Glutamatergic neuron (in vitro differentiated cells): ENCODE measurements around the gene KLF2. TPM values are rescaled to one million over a fixed set of nuclear protein-coding genes. Genes with fewer than 3 reads are reported as not detected.
A peak's percentile ranks its signal among the peaks of the same experiment; 100 is the strongest.

Source experiments
- DNase-seq: peaks from one replicate; pipeline ENCODE4 v3.0.0; 2022
- H3K27ac Mint-ChIP-seq: one replicate; pipeline ENCODE4 v1.8.0; 2020; ENCODE audit warnings: mild to moderate bottlenecking, mixed read lengths, inconsistent platforms; ENCODE audit not compliant: unreplicated experiment
- H3K27me3 Mint-ChIP-seq: one replicate; pipeline ENCODE4 v1.8.0; 2020; ENCODE audit warnings: mild to moderate bottlenecking, moderate library complexity, mixed read lengths, inconsistent platforms; ENCODE audit not compliant: unreplicated experiment
- H3K36me3 Mint-ChIP-seq: one replicate; pipeline ENCODE4 v1.8.0; 2020; ENCODE audit warnings: mild to moderate bottlenecking, mixed read lengths, inconsistent platforms; ENCODE audit not compliant: unreplicated experiment
- H3K4me1 Mint-ChIP-seq: one replicate; pipeline ENCODE4 v1.8.0; 2020; ENCODE audit warnings: mild to moderate bottlenecking, low read depth, mixed read lengths, inconsistent platforms; ENCODE audit not compliant: unreplicated experiment
- H3K4me3 Mint-ChIP-seq: one replicate; pipeline ENCODE4 v1.8.0; 2020; ENCODE audit warnings: mild to moderate bottlenecking, mixed read lengths, inconsistent platforms; ENCODE audit not compliant: unreplicated experiment
- H3K9me3 Mint-ChIP-seq: one replicate; pipeline ENCODE4 v1.8.0; 2020; ENCODE audit warnings: mild to moderate bottlenecking, moderate library complexity, mixed read lengths, inconsistent platforms; ENCODE audit not compliant: unreplicated experiment
- CTCF ChIP-seq: fragments of 200-600 bp; sonication (generic); IDR thresholded peaks from one replicate; pipeline ENCODE4 v1.5.0; 2021; ENCODE audit not compliant: partially characterized antibody, unreplicated experiment
- total RNA-seq: library from RNA; stranded (reverse); fragmentation: NEBNext Ultra II Directional; extraction: Animal tissue kit (Norgen Biotek cat#: 25700); gene quantifications from one replicate; pipeline ENCODE4 v1.2.1, GENCODE V29; 2021; ENCODE audit not compliant: unreplicated experiment

KLF2 gene
- total RNA-seq, 1 donor from 2014 or later = not detected

- H3K36me3 Mint-ChIP-seq = peaks cover 6% of the 10 kb centered on the region
- peaks cover 19% of the 10 kb centered on the region for H3K4me1 Mint-ChIP-seq
- no peak for DNase-seq
- no peak overlapping the region for H3K27ac Mint-ChIP-seq
- no peak overlapping the region for H3K4me3 Mint-ChIP-seq
- H3K9me3 Mint-ChIP-seq = peaks cover 3% of the 10 kb centered on the region
- TF ChIP-seq CTCF = no peak
- peaks cover 12% of the 10 kb centered on the region for H3K27me3 Mint-ChIP-seq
Observed at GRCh38 chr19:16373079-16373478, 48.5 kb downstream of the KLF2 start.

- Mint-ChIP-seq H3K4me1 (peaks cover 19% of the 10 kb centered on the region), H3K27me3 (peaks cover 12% of the 10 kb centered on the region), H3K9me3 (peaks cover 3% of the 10 kb centered on the region), H3K27ac (no peak overlapping the region), H3K4me3 (no peak overlapping the region), H3K36me3 (peaks cover 6% of the 10 kb centered on the region)
- no peak for DNase-seq
- TF ChIP-seq CTCF = no peak
Observed at GRCh38 chr19:16373532-16373931, 48.9 kb downstream of the KLF2 start.

- Mint-ChIP-seq H3K27me3 (peaks cover 12% of the 10 kb centered on the region), H3K9me3 (peaks cover 5% of the 10 kb centered on the region), H3K4me3 (no peak overlapping the region), H3K4me1 (peaks cover 19% of the 10 kb centered on the region), H3K36me3 (peaks cover 6% of the 10 kb centered on the region), H3K27ac (no peak overlapping the region)
- TF ChIP-seq CTCF = no peak
- no peak for DNase-seq
Observed at GRCh38 chr19:16373989-16374388, 49.4 kb downstream of the KLF2 start.

GRCh38 chr19:16374436-16374835, 49.8 kb downstream of the KLF2 start:
- no peak overlapping the region for H3K4me3 Mint-ChIP-seq
- peaks cover 5% of the 10 kb centered on the region for H3K9me3 Mint-ChIP-seq
- H3K4me1 Mint-ChIP-seq = peaks cover 17% of the 10 kb centered on the region
- no peak overlapping the region for H3K27ac Mint-ChIP-seq
- TF ChIP-seq CTCF = no peak
- H3K36me3 Mint-ChIP-seq = peaks cover 6% of the 10 kb centered on the region
- peaks cover 12% of the 10 kb centered on the region for H3K27me3 Mint-ChIP-seq
- no peak for DNase-seq

GRCh38 chr19:16375157-16375935, 50.7 kb downstream of the KLF2 start:
- Mint-ChIP-seq H3K27me3 (peaks cover 12% of the 10 kb centered on the region), H3K9me3 (peaks cover 5% of the 10 kb centered on the region), H3K4me3 (no peak overlapping the region), H3K36me3 (peaks cover 6% of the 10 kb centered on the region), H3K4me1 (peaks cover 16% of the 10 kb centered on the region), H3K27ac (peak overlapping the region; percentile 38)
- no peak for TF ChIP-seq CTCF
- DNase-seq = no peak
